ENCODE results near the gene EFHC1.

The EFHC1 gene

GRCh38 chr6:52553719-52554118, 133.6 kb downstream of the EFHC1 start:
- no peak overlapping the region for H3K4me3 ChIP-seq (ENCODE audit: low read depth, low read length)
- no peak for DNase-seq (ENCODE audit: low read depth)
- TF ChIP-seq CTCF (IDR thresholded peaks at IDR 0.05; ENCODE audit: low read depth, low read length) (no peak), POLR2A (IDR thresholded peaks at IDR 0.05; ENCODE audit: extremely low read depth, insufficient read length) (no peak), MYC (IDR thresholded peaks at IDR 0.05; ENCODE audit: low read depth, low read length) (no peak), MAX (IDR thresholded peaks at IDR 0.05; ENCODE audit: low read depth, low read length) (no peak)

GRCh38 chr6:52554684-52555280, 134.6 kb downstream of the EFHC1 start:
- DNase-seq (ENCODE audit: low read depth), result no peak
- no peak overlapping the region for H3K4me3 ChIP-seq (ENCODE audit: low read depth, low read length)
- TF ChIP-seq MAX (IDR thresholded peaks at IDR 0.05; ENCODE audit: low read depth, low read length) (no peak), MYC (IDR thresholded peaks at IDR 0.05; ENCODE audit: low read depth, low read length) (no peak), POLR2A (IDR thresholded peaks at IDR 0.05; ENCODE audit: extremely low read depth, insufficient read length) (no peak), CTCF (IDR thresholded peaks at IDR 0.05; ENCODE audit: low read depth, low read length) (no peak)

- DNase-seq (ENCODE audit: low read depth), result no peak
- TF ChIP-seq MYC (IDR thresholded peaks at IDR 0.05; ENCODE audit: low read depth, low read length) (no peak), CTCF (IDR thresholded peaks at IDR 0.05; ENCODE audit: low read depth, low read length) (no peak), POLR2A (IDR thresholded peaks at IDR 0.05; ENCODE audit: extremely low read depth, insufficient read length) (no peak), MAX (IDR thresholded peaks at IDR 0.05; ENCODE audit: low read depth, low read length) (no peak)
- H3K4me3 ChIP-seq (ENCODE audit: low read depth, low read length), result no peak overlapping the region
Observed at GRCh38 chr6:52555518-52556233, 135.5 kb downstream of the EFHC1 start.

GRCh38 chr6:52557389-52558265, 137.5 kb downstream of the EFHC1 start:
- TF ChIP-seq MAX (IDR thresholded peaks at IDR 0.05; ENCODE audit: low read depth, low read length) (no peak), POLR2A (IDR thresholded peaks at IDR 0.05; ENCODE audit: extremely low read depth, insufficient read length) (no peak), MYC (IDR thresholded peaks at IDR 0.05; ENCODE audit: low read depth, low read length) (no peak), CTCF (IDR thresholded peaks at IDR 0.05; ENCODE audit: low read depth, low read length) (no peak)
- DNase-seq (ENCODE audit: low read depth), result no peak
- no peak overlapping the region for H3K4me3 ChIP-seq (ENCODE audit: low read depth, low read length)

- no peak overlapping the region for H3K4me3 ChIP-seq (ENCODE audit: low read depth, low read length)
Observed at GRCh38 chr6:52558266-52559000, 138.3 kb downstream of the EFHC1 start.

More at GRCh38 chr6:52558266-52559000, 138.3 kb downstream of the EFHC1 start:
- no peak for DNase-seq (ENCODE audit: low read depth)
- no peak for TF ChIP-seq MAX (IDR thresholded peaks at IDR 0.05; ENCODE audit: low read depth, low read length)
- TF ChIP-seq MYC (IDR thresholded peaks at IDR 0.05; ENCODE audit: low read depth, low read length), result no peak
- no peak for TF ChIP-seq POLR2A (IDR thresholded peaks at IDR 0.05; ENCODE audit: extremely low read depth, insufficient read length)
- TF ChIP-seq CTCF (IDR thresholded peaks at IDR 0.05; ENCODE audit: low read depth, low read length), result no peak

All from NB4 (cell line).